Stimulated activated memory B cell treated with anti-CD40 and anti-IgM and Interleukin-4, amounts not matched to agents 10 μg/mL and 1 μg/mL and 100 μg/mL, for 72 hours (primary cell): Measurements from ENCODE around the gene DARS1.

ENCODE experiments used
- ATAC-seq: fragments of 150-1000 bp; cut with Tn5 transposase; 2 replicates; pipeline ENCODE4 v1.10.0; 2021
- H3K27ac Mint-ChIP-seq: one replicate; pipeline ENCODE4 v1.8.0; 2022; ENCODE audit warnings: mild to moderate bottlenecking, mixed read lengths
- H3K27me3 Mint-ChIP-seq: one replicate; pipeline ENCODE4 v1.8.0; 2022; ENCODE audit warnings: mixed read lengths
- H3K36me3 Mint-ChIP-seq: one replicate; pipeline ENCODE4 v1.8.0; 2022; ENCODE audit warnings: mixed read lengths
- H3K4me1 Mint-ChIP-seq: one replicate; pipeline ENCODE4 v1.8.0; 2022; ENCODE audit warnings: mixed read lengths
- H3K4me3 Mint-ChIP-seq: one replicate; pipeline ENCODE4 v1.8.0; 2022; ENCODE audit warnings: mild to moderate bottlenecking, moderate library complexity, mixed read lengths
- H3K9me3 Mint-ChIP-seq: one replicate; pipeline ENCODE4 v1.8.0; 2022; ENCODE audit warnings: mixed read lengths

Gene DARS1

GRCh38 chr2:136021406-136021805, 36.0 kb upstream of the DARS1 start:
- H3K36me3 Mint-ChIP-seq = no peaks in the 10 kb centered on the region
- H3K4me3 Mint-ChIP-seq = no peak overlapping the region
- ATAC-seq = no peak
- no peaks in the 10 kb centered on the region for H3K9me3 Mint-ChIP-seq
- peaks cover 33% of the 10 kb centered on the region for H3K4me1 Mint-ChIP-seq
- no peaks in the 10 kb centered on the region for H3K27me3 Mint-ChIP-seq
- no peak overlapping the region for H3K27ac Mint-ChIP-seq

- H3K27me3 Mint-ChIP-seq = no peaks in the 10 kb centered on the region
- no peak overlapping the region for H3K27ac Mint-ChIP-seq
- H3K4me3 Mint-ChIP-seq = no peak overlapping the region
- ATAC-seq = no peak
- H3K9me3 Mint-ChIP-seq = no peaks in the 10 kb centered on the region
- H3K4me1 Mint-ChIP-seq = peaks cover 39% of the 10 kb centered on the region
- no peaks in the 10 kb centered on the region for H3K36me3 Mint-ChIP-seq
Observed at GRCh38 chr2:136020831-136021230, 35.4 kb upstream of the DARS1 start.

GRCh38 chr2:136019825-136020224, 34.4 kb upstream of the DARS1 start:
- Mint-ChIP-seq H3K4me1 (peaks cover 36% of the 10 kb centered on the region), H3K27me3 (no peaks in the 10 kb centered on the region), H3K27ac (peak overlapping the region; percentile 68), H3K9me3 (no peaks in the 10 kb centered on the region), H3K36me3 (no peaks in the 10 kb centered on the region), H3K4me3 (no peak overlapping the region)
- no peak for ATAC-seq

GRCh38 chr2:136019306-136019705, 33.9 kb upstream of the DARS1 start:
- Mint-ChIP-seq H3K36me3 (no peaks in the 10 kb centered on the region), H3K27me3 (no peaks in the 10 kb centered on the region), H3K27ac (peak overlapping the region; percentile 68), H3K9me3 (no peaks in the 10 kb centered on the region), H3K4me3 (no peak overlapping the region), H3K4me1 (peaks cover 35% of the 10 kb centered on the region)
- ATAC-seq = peak; percentile 94

GRCh38 chr2:136017786-136018185, 32.4 kb upstream of the DARS1 start:
- Mint-ChIP-seq H3K4me3 (no peak overlapping the region), H3K36me3 (no peaks in the 10 kb centered on the region), H3K27me3 (no peaks in the 10 kb centered on the region), H3K9me3 (no peaks in the 10 kb centered on the region), H3K27ac (peak overlapping the region; percentile 68), H3K4me1 (peaks cover 35% of the 10 kb centered on the region)
- no peak for ATAC-seq

GRCh38 chr2:136016836-136017235, 31.4 kb upstream of the DARS1 start:
- no peak for ATAC-seq
- Mint-ChIP-seq H3K4me1 (peaks cover 35% of the 10 kb centered on the region), H3K9me3 (no peaks in the 10 kb centered on the region), H3K36me3 (no peaks in the 10 kb centered on the region), H3K27ac (no peak overlapping the region), H3K27me3 (no peaks in the 10 kb centered on the region), H3K4me3 (no peak overlapping the region)

- no peaks in the 10 kb centered on the region for H3K36me3 Mint-ChIP-seq
- H3K27me3 Mint-ChIP-seq = no peaks in the 10 kb centered on the region
- H3K4me3 Mint-ChIP-seq = no peak overlapping the region
- H3K27ac Mint-ChIP-seq = no peak overlapping the region
- peaks cover 35% of the 10 kb centered on the region for H3K4me1 Mint-ChIP-seq
- ATAC-seq = no peak
- H3K9me3 Mint-ChIP-seq = no peaks in the 10 kb centered on the region
Observed at GRCh38 chr2:136016427-136016826, 31.0 kb upstream of the DARS1 start.

GRCh38 chr2:136015699-136016098, 30.3 kb upstream of the DARS1 start:
- peak; percentile 9 for ATAC-seq
- Mint-ChIP-seq H3K9me3 (no peaks in the 10 kb centered on the region), H3K36me3 (no peaks in the 10 kb centered on the region), H3K4me3 (no peak overlapping the region), H3K4me1 (peaks cover 30% of the 10 kb centered on the region), H3K27me3 (no peaks in the 10 kb centered on the region), H3K27ac (peak overlapping the region; percentile 8)

- Mint-ChIP-seq H3K9me3 (no peaks in the 10 kb centered on the region), H3K36me3 (no peaks in the 10 kb centered on the region), H3K27ac (peak overlapping the region; percentile 8), H3K4me3 (no peak overlapping the region), H3K27me3 (no peaks in the 10 kb centered on the region), H3K4me1 (peaks cover 23% of the 10 kb centered on the region)
- no peak for ATAC-seq
Observed at GRCh38 chr2:136014411-136014810, 29.0 kb upstream of the DARS1 start.

GRCh38 chr2:136013955-136014354, 28.5 kb upstream of the DARS1 start:
- no peak overlapping the region for H3K4me3 Mint-ChIP-seq
- H3K27me3 Mint-ChIP-seq = no peaks in the 10 kb centered on the region
- H3K4me1 Mint-ChIP-seq = peaks cover 19% of the 10 kb centered on the region
- no peaks in the 10 kb centered on the region for H3K9me3 Mint-ChIP-seq
- ATAC-seq = no peak
- H3K27ac Mint-ChIP-seq = no peak overlapping the region
- no peaks in the 10 kb centered on the region for H3K36me3 Mint-ChIP-seq

GRCh38 chr2:136013136-136013685, 27.8 kb upstream of the DARS1 start:
- Mint-ChIP-seq H3K27me3 (no peaks in the 10 kb centered on the region), H3K4me1 (peaks cover 18% of the 10 kb centered on the region), H3K9me3 (no peaks in the 10 kb centered on the region), H3K4me3 (no peak overlapping the region), H3K27ac (no peak overlapping the region), H3K36me3 (no peaks in the 10 kb centered on the region)
- ATAC-seq = no peak

GRCh38 chr2:136012315-136012714, 26.9 kb upstream of the DARS1 start:
- no peaks in the 10 kb centered on the region for H3K27me3 Mint-ChIP-seq
- H3K4me1 Mint-ChIP-seq = peaks cover 24% of the 10 kb centered on the region
- no peak overlapping the region for H3K4me3 Mint-ChIP-seq
- no peak for ATAC-seq
- H3K9me3 Mint-ChIP-seq = no peaks in the 10 kb centered on the region
- no peak overlapping the region for H3K27ac Mint-ChIP-seq
- H3K36me3 Mint-ChIP-seq = no peaks in the 10 kb centered on the region

GRCh38 chr2:136010126-136010525, 24.7 kb upstream of the DARS1 start:
- no peaks in the 10 kb centered on the region for H3K27me3 Mint-ChIP-seq
- no peak overlapping the region for H3K4me3 Mint-ChIP-seq
- no peak for ATAC-seq
- no peaks in the 10 kb centered on the region for H3K9me3 Mint-ChIP-seq
- H3K27ac Mint-ChIP-seq = no peak overlapping the region
- peaks cover 21% of the 10 kb centered on the region for H3K4me1 Mint-ChIP-seq
- no peaks in the 10 kb centered on the region for H3K36me3 Mint-ChIP-seq

- Mint-ChIP-seq H3K36me3 (peaks cover 8% of the 10 kb centered on the region), H3K4me1 (peaks cover 30% of the 10 kb centered on the region), H3K27ac (peak overlapping the region; percentile 74), H3K4me3 (no peak overlapping the region), H3K9me3 (peaks cover 4% of the 10 kb centered on the region), H3K27me3 (no peaks in the 10 kb centered on the region)
- peak; percentile 96 for ATAC-seq
Observed at GRCh38 chr2:136008205-136008865, 22.9 kb upstream of the DARS1 start.

- peak overlapping the region; percentile 74 for H3K27ac Mint-ChIP-seq
- H3K4me3 Mint-ChIP-seq = no peak overlapping the region
- H3K4me1 Mint-ChIP-seq = peaks cover 34% of the 10 kb centered on the region
- no peak for ATAC-seq
- H3K9me3 Mint-ChIP-seq = peaks cover 4% of the 10 kb centered on the region
- H3K36me3 Mint-ChIP-seq = peaks cover 8% of the 10 kb centered on the region
- H3K27me3 Mint-ChIP-seq = no peaks in the 10 kb centered on the region
Observed at GRCh38 chr2:136006658-136007057, 21.2 kb upstream of the DARS1 start.

GRCh38 chr2:136005462-136006196, 20.2 kb upstream of the DARS1 start:
- peak; percentile 52 for ATAC-seq
- H3K36me3 Mint-ChIP-seq = peaks cover 8% of the 10 kb centered on the region
- peaks cover 45% of the 10 kb centered on the region for H3K4me1 Mint-ChIP-seq
- peaks cover 4% of the 10 kb centered on the region for H3K9me3 Mint-ChIP-seq
- H3K4me3 Mint-ChIP-seq = no peak overlapping the region
- peak overlapping the region; percentile 74 for H3K27ac Mint-ChIP-seq
- H3K27me3 Mint-ChIP-seq = no peaks in the 10 kb centered on the region
